Pulmonary artery endothelial cell (primary cell): Measurements from ENCODE around the gene TBCE. TPM values are rescaled to one million over a fixed set of nuclear protein-coding genes. Genes with fewer than 3 reads are reported as not detected.
"Not testable (repeated sequence)": the region's sequence is repeated elsewhere in the genome, so short reads cannot be mapped to it uniquely, and the experiment has no call there.

Experiments
- DNase-seq: peaks from one replicate; pipeline ENCODE4 v3.0.0-alpha.2; 2011; ENCODE audit warnings: low read depth, low spot score
- total RNA-seq: library from RNA; depleted of rRNA; stranded (reverse); fragments of >200 nt; gene quantifications from 2 replicates; pipeline ENCODE4 v1.2.3, GENCODE V29; 2014

Gene TBCE
- total RNA-seq, 1 donor from 2014 or later, result 24.5 TPM

DNA sequence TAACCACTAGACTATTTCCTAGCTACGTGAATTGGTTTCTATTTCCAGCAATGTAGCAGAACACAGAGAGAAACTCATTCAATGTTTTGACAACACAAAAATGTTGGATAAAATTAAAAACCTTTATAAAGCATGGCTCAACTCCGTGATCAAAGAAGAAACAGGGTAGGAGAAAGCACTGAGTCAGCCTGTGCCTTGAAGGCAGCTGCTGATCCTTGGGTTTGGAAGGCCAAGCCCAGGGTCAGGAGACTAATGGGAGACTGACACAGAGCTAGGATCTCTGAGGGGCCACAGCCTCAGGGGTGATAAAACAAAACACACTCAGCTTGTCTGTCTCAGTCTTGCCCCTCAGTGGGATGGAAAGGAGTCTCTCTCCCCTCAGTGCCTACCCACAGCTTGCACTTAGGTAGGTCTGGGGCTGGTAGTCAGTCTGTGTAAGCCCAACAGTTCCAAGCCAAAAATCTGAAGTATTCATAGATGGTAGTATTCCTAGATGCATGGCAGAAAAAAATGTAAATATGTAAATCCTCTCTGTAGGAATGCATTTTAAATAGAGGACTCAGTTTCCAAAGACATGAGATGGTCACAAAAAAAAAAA lies 83.8 kb downstream of the TBCE start:
- DNase-seq, result no peak

DNA sequence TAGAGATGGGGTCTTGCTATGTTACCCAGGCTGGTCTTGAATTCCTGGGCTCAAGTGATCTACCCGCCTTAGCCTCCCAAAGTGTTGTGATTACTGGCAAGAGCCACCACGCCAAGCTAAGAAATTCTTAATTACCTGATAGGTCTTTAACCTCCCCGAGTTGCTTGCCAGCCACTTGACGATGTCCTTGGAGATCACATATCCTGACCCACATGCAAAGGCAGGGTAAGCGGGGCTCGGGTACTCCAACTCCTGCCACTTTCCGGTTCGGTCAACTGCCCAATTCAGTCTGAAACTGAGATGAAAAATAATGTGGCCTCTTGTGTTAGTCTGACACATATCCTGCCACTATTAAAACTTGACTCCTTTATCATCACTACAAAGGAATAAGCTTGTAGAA lies 86.8 kb downstream of the TBCE start:
- DNase-seq, result no peak

DNA sequence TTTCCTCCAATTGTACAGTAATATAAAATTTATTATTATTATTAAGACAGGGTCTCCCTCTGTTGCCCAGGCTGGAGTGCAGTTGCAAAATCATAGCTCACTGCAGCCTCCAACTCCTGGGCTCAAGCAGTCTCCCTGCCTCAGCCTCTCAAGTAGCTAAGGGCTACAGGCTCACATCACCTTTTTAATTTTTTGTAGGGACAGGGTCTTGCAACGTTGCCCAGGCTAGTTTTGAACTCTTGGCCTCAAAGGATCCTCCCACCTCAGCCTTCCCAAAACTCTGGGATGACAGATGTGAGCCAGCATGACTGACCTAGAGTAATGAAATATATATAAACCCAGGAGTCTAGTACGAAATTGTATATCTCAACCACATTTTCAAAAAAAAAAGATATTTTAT lies 87.9 kb downstream of the TBCE start:
- DNase-seq, result no peak

DNA sequence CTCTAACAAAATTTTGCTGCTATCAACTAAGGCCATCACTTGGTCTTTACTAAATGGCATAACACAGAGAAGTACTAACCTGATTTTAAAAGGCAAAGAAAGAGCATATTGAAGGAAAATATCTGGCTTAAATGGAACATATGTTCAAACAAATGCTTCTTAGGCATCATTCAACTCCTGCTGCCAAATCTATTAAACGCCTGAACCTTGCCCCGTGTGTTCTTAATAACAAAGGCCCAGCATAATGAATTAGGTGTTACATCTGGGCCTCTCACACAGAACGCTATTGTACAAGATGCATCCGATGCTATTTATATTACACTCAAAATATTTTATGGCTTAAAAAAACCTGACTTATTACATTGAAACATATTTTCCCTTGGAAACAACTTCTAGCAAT lies 88.6 kb downstream of the TBCE start:
- DNase-seq, result no peak

DNA sequence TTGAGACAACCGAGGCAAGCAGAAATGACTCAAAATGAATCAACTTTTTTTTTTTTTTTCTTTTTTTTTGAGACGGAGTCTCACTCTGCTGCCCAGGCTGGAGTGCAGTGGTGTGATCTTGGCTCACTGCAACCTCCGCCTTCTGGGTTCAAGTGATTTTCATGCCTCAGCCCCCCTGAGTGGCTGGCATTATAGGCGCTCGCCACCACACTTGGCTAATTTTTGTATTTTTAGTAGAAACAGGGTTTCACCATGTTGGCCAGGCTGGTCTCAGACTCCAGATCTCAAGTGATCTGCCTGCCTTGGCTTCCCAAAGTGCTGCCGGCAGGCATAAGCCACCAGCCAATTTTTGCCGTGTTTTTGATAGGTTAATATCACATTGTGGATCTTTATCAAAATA lies 90.6 kb downstream of the TBCE start:
- DNase-seq, result not testable (repeated sequence)

DNA sequence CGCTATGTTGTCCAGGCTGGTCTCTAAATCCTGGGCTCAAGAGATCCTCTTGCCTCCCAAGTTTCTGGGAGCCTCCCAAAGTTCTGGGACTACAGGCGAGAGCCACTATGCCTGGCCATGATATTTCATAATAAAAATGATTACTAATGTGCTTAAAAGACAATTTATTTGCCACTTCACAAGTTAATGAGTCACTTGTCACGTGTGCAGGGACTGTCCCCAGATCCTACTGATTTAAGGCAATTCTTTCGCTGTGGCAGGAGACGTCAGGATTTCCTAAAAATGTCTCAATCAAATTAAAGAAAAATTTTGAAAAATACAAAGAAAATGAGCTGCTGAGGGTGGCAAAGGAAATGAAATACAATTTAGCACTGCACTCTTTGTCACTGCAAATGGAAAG lies 93.5 kb downstream of the TBCE start:
- no peak for DNase-seq

DNA sequence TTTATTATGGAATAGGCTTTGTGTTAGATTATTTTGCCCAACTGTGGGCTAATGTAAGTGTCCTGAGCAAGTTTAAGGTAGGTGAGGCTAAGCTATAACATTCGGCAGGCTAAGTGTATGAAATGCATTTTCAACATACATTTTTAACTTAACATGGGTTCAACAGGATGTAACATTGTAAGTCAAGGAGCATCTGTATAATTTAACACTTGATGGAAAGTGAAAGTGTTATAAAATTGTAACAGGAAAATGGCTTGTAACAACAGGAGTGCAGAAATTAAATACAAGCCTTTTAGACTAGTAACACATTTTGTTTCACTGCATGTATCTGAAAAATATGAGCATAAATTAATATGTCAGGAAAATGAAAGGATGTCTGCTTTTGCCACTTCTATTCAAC lies 94.7 kb downstream of the TBCE start:
- no peak for DNase-seq

DNA sequence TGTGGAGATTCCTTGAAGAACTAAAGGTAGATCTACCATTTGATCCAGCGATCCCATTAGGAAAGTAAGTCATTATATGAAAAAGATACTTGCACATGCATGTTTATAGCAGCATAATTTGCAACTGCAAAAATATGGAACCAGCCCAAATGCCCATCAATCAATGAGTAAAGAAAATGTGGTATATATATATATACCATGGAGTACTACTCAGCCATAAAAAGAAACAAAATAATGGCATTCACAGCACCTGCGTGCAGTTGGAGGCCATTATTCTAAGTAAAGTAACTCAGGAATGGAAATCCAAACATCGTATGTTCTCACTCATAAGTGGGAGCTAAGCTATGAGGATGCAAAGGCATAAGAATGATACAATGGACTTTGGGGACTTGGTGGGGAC lies 95.6 kb downstream of the TBCE start:
- not testable (repeated sequence) for DNase-seq

DNA sequence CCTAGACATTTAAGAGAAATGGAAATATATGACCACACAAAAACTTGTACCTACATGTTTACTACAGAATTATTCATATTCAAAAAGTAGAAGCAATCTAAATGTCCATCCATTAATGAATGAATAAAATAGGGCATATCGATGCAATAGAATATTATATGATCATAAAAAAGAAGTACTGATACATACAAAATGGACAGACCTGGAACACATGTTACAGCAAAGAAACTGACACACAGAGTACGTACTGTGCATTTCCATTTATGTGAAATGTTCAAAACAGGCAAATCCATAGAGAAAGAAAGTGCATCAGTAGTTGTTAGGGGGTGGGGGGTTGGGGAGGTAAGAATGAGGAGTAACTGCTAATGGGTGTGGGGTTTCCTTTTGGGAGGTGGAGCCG lies 97.8 kb downstream of the TBCE start:
- DNase-seq, result no peak

DNA sequence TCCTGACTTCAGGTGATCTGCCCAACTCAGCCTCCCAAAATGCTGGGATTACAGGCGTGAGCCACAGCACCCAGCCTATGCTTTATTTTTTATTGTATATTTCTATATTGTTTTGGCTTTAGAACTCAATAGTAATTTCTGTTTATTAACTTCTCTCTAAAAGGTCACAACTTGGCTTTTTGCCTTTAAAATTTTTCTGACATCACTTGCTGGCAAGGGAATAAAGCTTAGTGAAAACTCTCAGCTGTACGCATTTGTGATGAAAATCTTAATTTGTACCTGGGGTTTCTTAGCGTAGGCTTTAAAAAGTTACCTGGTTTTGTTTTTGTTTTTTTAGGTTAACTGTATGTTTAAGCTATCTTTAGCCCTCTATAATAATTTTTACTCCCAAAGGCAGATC lies 100.8 kb downstream of the TBCE start:
- DNase-seq, result no peak

DNA sequence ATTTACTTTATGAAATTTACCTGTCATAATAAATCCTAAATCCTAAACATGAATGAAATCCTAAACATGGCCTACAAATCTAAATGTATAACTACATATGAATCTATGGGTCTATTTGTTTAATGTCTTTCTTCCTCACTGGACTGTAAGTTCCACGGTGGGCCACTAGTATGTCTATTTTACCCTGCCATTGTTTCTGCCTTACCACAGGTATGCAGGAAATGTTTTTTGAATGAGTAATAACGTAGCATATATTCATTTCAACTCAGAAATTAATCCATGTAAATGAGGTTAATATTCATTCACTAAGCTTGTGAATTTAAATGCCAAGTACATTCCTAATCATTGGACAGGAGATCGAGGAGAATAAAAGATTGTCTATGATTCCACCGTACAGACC lies 101.7 kb downstream of the TBCE start:
- no peak for DNase-seq

DNA sequence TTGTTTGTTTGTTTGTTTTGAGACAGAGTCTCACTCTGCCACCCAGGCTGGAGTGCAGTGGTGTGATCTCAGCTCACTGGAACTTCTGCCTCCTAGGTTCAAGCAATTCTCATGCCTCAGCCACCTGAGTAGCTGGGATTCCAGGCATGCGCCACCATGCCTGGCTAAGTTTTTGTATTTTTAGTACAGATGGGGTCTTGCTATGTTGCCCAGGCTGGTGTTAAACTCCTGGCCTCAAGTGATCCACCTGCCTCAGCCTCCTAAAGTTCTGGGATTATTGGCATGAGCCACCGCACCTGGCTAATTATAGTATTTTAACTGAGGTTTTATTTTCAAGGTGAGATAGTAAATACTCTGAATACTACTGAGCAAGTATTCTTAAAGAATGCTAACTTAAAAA lies 102.7 kb downstream of the TBCE start:
- not testable (repeated sequence) for DNase-seq

DNA sequence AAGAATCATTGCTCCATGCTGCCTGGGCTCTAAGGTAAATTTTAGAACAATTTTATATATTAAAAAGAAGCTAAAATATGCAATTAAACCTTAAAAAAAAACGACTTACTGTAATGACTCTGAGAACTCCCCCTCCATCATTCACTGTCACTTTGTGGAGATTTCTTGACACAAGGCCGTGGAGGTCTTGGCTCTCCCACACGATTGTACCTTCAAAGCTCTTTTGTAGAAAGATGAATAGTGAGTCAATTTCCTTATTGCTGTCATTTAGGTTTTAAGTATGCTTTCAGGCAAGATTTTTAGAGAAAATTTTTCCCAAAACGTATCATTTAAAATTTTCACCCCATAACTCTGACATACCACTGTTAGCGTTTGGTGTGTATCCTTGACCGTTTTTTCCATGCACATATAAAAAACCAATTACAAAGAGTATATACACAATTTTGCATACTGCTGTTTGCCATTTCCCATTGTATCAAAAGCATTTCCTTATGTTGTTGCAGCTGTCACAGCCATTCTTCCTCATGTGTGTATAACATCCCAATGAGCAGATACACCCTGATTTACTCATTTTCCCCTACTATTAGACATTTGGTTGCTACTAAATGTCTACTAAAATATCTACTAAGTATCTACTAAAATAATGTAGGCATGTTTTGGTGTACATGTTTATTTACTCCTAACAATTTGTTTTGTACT lies 103.7 kb downstream of the TBCE start:
- no peak for DNase-seq

DNA sequence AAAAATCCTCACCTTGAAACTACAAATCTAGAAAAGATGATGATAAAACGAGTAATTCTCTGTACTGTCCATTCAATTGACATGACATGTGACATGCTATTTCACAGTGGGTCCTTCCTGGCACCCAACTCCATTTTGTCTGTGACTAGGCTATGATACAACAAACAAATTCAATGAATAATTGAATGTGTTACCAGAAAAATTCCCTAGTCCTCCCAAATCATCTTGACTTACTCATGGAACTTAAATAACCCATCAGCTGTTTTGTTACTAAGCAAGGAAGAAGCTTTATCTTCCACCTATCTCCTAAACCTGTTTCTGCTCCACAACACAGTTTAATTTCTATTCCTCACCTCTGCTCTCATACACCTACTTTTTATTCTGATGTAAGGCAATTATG lies 106.6 kb downstream of the TBCE start:
- no peak for DNase-seq

DNA sequence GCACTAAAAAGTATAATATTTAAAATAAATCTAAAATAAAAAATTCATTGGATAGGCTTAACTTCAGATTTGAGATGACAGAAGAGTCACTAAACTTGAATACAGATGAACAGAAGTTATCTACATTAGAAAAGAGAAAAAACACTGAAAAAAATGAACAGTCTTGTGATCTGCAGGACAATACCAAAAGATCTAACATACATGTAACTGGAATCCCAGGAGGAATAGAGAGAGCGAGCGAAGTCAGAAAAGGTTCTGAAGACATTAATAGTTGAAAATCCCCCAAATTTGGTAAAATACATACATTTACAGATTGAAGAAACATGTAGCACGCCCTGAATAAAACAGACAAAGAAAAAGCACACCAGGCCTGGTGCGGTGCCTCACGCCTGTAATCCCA lies 115.9 kb downstream of the TBCE start:
- no peak for DNase-seq

DNA sequence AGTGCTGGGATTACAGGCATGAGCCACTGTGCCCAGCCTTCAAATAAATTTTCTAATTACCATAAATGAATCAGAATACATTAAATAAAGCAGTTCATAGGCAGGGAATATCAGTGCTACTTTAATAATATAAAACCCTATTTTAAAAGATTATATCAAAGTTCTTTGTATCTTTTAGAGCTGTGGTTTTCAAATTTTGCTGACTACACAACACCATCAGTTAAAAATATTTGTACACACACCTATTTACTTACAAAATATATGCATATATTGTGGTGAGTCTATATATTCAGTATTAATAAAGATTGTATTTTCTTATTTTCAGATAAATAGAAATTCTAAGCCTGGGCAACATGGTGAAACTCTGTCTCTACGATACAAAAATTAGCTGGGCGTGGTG lies 118.3 kb downstream of the TBCE start:
- no peak for DNase-seq

DNA sequence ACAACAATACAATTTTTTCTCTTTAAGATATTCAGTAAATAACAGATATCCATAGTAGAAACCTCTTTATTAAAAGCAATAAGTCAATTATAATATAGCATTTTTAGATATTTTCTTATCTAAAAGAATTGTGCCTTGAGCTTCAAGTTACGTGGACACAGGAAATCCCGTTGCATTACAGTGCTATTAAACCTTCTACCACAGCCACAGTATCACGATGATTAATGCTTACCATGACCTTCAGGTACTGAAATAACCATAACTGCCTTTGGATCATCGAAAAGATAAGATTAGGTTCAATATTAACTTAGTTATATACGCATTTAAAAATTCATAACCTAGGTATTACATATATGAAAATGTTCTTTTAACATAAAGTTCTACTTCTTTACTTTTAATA lies 119.1 kb downstream of the TBCE start:
- no peak for DNase-seq

DNA sequence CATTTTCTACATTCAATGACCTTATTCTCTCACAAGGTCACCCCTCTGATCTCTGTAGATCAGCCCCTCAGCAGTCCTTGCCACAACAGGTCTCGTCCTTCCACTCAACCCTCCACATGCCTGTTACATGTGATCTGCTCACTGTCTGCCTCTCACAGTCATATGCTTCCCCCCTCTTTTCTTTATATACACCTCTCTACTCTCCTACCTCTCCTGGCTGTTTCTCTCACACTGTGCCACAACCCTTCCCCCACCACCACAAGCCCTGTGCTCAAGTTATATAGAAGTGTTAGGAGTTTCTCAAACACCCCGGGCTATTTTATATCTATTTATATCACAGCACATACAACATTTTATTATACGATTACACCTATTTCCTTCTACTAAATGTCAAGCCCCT lies 124.4 kb downstream of the TBCE start:
- no peak for DNase-seq

DNA sequence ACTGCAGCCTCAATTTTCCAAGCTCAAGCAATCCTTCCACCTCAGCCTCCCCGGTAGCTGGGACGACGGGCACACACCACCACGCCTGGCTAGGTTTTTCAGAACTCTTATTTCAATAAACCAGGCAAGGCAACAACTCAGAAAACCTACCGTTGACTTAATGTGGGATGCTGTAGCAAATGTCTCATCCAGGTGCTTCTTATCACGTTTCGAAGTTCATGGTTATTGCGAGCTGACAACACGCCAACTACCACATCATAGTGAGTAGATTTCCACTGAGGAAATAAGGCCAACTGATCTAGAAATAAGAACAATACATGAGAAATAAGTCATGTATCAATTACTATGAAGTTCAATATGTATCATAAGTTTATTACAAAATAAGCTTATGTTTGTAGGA lies 127.3 kb downstream of the TBCE start:
- no peak for DNase-seq

DNA sequence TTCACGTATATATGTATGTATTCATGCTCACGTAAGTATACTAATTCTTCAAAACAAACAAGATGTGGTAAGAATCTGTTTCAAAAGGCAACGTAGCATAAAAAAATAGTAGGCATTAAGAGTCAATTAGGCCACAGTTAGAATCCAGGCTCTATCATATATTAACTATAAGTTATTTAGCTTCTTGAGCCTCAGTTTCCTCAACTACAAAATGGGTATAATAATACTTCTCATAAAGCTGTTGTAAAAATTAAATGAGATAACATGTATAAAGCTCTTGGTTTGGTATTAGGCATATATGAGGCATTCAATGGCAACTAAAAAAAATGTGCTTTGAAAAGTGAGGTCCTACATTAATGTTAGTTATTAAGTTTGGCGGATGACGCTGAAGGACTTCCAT lies 127.8 kb downstream of the TBCE start:
- no peak for DNase-seq

DNA sequence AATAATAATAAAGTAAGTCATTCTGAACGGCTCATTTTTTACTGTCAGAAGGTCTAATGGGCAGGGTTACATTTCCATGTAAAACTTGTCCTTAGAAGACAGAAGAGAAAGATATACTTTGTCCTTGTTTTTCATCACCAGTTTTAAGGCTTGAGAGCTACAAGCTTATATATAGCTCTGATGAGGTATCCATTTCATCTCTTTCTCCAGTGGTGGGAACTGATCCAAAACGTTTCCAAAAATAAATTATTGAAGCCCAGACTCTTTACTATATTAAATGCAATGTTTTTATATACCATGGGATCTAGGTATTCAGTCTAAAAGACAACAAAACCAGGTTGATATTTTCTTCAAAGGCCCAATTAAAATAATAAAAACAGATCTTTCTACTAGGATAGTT lies 128.3 kb downstream of the TBCE start:
- no peak for DNase-seq

DNA sequence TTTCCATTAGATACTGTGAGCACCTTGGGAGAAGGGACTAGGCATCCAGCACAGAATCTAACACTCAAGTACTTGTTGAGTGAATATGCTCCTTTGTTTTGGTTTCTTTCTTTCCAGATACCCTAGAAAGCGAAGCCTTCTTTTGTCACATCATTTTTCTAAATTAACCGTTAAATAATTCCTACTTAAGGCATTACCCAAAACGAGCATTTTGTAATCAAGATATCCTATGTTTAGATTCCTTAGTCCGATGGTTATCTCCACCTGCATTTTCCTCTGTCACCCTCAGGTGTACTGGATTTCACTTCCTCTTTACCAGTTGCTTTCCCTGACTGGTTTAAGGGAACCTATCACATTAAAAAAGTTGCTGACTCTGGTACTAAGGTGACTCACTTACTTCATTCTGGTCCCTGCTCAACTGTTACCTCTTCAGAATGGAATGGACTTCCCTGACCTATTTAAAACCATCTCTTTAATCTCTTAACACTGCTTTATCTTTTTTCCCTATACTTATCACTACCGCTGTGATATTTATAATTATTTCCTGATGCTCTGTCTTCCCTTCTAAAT lies 133.8 kb downstream of the TBCE start:
- DNase-seq, result no peak
